Measurements from ENCODE around the gene BRI3BP.

Gene BRI3BP

DNA sequence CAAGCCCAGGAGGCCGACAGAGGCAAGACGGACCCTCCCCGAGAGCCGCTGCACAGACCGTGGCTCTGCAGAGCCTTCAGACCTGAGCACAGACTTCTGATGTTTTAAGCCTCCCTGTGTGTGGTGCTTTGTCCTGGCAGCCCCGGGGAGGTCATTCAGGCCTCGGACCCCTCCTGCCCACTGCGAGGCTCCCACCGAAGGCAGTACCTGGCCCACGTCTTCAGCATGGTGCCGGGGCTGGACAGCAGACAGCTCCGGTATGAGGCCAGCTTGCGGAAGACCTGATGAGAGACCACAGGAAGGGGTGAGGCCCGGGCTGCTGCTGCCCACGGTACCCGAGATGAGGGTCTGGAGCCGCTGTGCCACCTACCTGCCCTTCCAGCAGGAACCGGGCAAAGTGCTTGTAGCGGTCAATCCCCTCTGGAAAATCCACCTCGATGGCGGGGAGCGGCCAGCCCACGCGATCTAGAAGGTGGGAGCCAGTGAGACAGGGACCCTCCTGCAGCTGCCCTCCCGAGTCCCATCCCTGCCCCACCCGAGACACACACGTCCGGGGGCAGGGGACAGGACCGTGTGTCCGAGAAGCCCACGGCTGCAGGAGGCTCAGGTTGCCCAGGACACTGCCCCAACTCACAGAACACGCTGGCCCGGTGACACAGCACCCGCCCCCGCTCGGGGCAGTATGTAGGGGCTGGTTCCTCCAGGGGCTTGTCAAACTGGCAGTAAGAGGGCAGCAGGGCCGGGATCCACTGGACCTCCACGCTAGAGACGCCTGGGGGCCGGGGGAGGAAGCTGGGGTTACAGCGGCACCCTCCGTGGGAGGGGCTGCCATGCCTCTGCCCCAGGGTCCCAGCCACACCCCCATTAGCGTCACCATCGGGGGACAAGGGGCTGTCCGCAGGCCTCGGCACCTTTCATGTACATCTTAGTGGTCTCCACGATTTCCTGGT, 43.4 kb upstream of the BRI3BP start:
- TF ChIP-seq POLR2A (IDR thresholded peaks at IDR 0.05; ENCODE audit: extremely low read depth, insufficient read length), result no peak
- TF ChIP-seq, protein P1, sequence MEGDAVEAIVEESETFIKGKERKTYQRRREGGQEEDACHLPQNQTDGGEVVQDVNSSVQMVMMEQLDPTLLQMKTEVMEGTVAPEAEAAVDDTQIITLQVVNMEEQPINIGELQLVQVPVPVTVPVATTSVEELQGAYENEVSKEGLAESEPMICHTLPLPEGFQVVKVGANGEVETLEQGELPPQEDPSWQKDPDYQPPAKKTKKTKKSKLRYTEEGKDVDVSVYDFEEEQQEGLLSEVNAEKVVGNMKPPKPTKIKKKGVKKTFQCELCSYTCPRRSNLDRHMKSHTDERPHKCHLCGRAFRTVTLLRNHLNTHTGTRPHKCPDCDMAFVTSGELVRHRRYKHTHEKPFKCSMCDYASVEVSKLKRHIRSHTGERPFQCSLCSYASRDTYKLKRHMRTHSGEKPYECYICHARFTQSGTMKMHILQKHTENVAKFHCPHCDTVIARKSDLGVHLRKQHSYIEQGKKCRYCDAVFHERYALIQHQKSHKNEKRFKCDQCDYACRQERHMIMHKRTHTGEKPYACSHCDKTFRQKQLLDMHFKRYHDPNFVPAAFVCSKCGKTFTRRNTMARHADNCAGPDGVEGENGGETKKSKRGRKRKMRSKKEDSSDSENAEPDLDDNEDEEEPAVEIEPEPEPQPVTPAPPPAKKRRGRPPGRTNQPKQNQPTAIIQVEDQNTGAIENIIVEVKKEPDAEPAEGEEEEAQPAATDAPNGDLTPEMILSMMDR (IDR thresholded peaks at IDR 0.05; ENCODE audit: low read depth, low read length), result no peak
- no peak for TF ChIP-seq MYC (IDR thresholded peaks at IDR 0.05; ENCODE audit: low read depth, low read length)
- TF ChIP-seq, protein P2, sequence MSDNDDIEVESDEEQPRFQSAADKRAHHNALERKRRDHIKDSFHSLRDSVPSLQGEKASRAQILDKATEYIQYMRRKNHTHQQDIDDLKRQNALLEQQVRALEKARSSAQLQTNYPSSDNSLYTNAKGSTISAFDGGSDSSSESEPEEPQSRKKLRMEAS (IDR thresholded peaks at IDR 0.05; ENCODE audit: low read depth, low read length), result no peak
- DNase-seq (ENCODE audit: low read depth), result no peak
- H3K4me3 ChIP-seq (ENCODE audit: low read depth, low read length), result no peak overlapping the region

DNA sequence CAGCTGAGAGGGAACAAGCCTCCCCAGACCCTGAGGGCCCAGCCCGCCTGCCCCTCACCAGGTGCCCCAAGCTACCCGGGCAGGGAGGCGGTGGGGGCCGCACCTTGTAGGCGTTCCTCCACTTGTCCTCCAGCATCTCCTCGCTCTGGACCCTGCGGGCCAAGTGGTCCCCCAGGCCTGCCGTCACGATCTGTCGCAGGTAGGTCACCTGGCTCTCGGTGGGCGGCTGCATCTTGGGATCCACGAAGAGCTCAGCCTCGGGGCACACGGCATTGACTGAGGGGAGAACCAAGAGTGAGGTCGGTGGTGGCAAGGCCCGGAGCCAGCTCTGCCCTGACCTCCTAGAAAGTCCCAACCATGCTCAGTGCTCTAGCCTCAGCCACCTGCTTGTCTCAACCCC, 41.1 kb upstream of the BRI3BP start:
- TF ChIP-seq POLR2A (IDR thresholded peaks at IDR 0.05; ENCODE audit: extremely low read depth, insufficient read length) (no peak), MYC (IDR thresholded peaks at IDR 0.05; ENCODE audit: low read depth, low read length) (no peak)
- TF ChIP-seq, protein P1 (IDR thresholded peaks at IDR 0.05; ENCODE audit: low read depth, low read length), result no peak
- TF ChIP-seq, protein P2 (IDR thresholded peaks at IDR 0.05; ENCODE audit: low read depth, low read length), result no peak
- no peak for DNase-seq (ENCODE audit: low read depth)

DNA sequence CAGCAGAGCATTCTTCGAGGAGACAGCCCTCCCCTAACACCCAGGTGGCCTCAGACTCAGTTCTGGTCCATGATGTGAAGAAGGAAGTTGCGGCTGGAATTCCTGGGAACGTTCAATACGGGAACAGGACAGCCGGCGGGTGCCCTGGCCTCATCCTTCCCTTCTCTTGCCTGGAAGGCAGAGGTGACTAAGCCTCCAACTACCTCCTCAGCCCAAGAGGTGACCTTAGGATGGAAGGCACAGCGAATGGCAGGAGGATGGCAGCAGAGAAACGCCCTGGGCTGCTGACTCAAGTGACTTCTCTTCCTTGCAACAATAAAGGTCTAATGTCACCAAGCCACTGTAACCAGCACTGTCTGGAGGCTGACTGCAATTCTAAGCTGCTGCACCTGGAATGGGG, 40.6 kb upstream of the BRI3BP start:
- TF ChIP-seq, protein P2 (IDR thresholded peaks at IDR 0.05; ENCODE audit: low read depth, low read length), result no peak
- H3K4me3 ChIP-seq (ENCODE audit: low read depth, low read length), result no peak overlapping the region

More for the DNA sequence above, 41.1 kb upstream of the BRI3BP start:
- H3K4me3 ChIP-seq (ENCODE audit: low read depth, low read length), result no peak overlapping the region

DNA sequence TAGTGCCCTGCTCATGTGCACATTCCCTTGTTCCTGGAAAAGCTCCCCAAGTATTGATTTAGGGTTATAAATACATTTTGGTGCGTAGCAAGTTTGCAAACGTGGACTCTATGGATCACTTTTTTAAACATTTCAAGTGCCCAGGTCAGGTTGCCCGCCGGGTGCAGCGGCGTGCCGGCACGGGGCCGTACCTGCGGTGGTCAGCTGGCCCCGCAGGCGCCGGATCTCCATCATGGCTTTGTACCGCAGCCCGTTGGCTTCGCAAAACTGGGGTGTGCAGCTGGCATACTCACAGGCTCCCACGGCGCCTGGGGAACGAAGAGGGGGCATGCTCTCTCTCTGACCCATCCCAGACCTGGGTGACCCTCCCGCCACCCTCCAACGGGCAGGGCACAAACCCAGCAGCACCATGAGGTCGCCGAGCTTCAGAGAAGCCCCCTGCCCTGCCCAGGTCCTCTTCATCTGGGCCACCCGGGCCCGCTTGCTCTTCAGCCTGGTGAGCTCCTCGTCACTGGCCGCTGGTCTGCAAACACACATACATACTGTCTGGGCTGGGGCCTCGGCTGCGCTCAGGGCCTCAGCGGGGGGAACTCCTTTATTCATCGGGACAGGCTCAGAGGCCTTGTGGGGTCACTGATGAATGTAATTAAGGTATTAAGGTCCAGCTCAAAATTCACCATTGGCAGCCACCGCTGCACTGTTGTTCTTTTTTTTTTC, 39.6 kb upstream of the BRI3BP start:
- TF ChIP-seq POLR2A (IDR thresholded peaks at IDR 0.05; ENCODE audit: extremely low read depth, insufficient read length), result no peak
- TF ChIP-seq, protein P1 (IDR thresholded peaks at IDR 0.05; ENCODE audit: low read depth, low read length), result no peak
- no peak for TF ChIP-seq MYC (IDR thresholded peaks at IDR 0.05; ENCODE audit: low read depth, low read length)
- TF ChIP-seq, protein P2 (IDR thresholded peaks at IDR 0.05; ENCODE audit: low read depth, low read length), result no peak
- no peak overlapping the region for H3K4me3 ChIP-seq (ENCODE audit: low read depth, low read length)
- no peak for DNase-seq (ENCODE audit: low read depth)

More for the DNA sequence above, 40.6 kb upstream of the BRI3BP start:
- DNase-seq (ENCODE audit: low read depth), result no peak

DNA sequence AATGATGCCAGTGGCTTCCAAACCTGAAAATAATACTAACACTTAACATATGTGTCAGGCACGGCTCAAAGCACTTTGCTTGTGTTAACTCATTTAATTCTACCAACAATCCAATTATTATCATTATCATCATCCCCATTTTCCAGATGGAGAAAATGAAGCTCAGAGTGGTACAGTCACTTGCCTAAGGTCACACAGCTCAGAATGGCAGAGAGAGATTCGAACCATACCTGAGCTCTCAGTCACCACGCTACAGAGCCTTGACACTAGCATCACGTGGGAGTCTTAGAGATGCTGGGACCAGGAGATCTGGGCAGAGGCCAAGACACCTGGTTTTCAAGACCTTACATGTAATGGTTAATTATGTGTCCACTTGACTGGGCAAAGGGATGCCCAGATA, 38.7 kb upstream of the BRI3BP start:
- no peak overlapping the region for H3K4me3 ChIP-seq (ENCODE audit: low read depth, low read length)
- no peak for DNase-seq (ENCODE audit: low read depth)
- TF ChIP-seq, protein P1 (IDR thresholded peaks at IDR 0.05; ENCODE audit: low read depth, low read length), result no peak
- TF ChIP-seq, protein P2 (IDR thresholded peaks at IDR 0.05; ENCODE audit: low read depth, low read length), result no peak
- TF ChIP-seq MYC (IDR thresholded peaks at IDR 0.05; ENCODE audit: low read depth, low read length) (no peak), POLR2A (IDR thresholded peaks at IDR 0.05; ENCODE audit: extremely low read depth, insufficient read length) (no peak)

DNA sequence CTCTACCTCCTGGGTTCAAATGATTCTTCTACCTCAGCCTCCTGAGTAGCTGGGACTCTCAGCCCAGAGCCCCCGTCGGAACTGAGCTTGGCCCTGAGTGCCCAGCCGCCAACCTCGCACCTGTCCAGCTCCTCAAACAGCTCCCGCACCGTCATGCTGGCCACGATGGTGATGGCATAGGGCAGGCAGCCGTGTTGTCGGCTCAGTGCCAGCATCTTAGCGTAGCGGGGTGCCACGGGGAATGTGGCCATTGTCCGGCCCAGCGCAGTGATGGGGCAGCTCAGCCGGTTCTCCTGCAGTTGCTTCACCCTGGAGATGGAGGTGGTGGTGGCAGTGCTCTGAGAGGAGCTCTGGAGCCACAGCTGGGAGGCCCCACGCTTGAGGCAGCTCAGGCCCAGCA, 36.9 kb upstream of the BRI3BP start:
- TF ChIP-seq, protein P1 (IDR thresholded peaks at IDR 0.05; ENCODE audit: low read depth, low read length), result no peak
- TF ChIP-seq, protein P2 (IDR thresholded peaks at IDR 0.05; ENCODE audit: low read depth, low read length), result no peak
- TF ChIP-seq POLR2A (IDR thresholded peaks at IDR 0.05; ENCODE audit: extremely low read depth, insufficient read length) (no peak), MYC (IDR thresholded peaks at IDR 0.05; ENCODE audit: low read depth, low read length) (no peak)
- no peak overlapping the region for H3K4me3 ChIP-seq (ENCODE audit: low read depth, low read length)
- DNase-seq (ENCODE audit: low read depth), result no peak

All from NB4 (cell line).